Measurements from ENCODE around the gene TBXAS1.

DNA sequence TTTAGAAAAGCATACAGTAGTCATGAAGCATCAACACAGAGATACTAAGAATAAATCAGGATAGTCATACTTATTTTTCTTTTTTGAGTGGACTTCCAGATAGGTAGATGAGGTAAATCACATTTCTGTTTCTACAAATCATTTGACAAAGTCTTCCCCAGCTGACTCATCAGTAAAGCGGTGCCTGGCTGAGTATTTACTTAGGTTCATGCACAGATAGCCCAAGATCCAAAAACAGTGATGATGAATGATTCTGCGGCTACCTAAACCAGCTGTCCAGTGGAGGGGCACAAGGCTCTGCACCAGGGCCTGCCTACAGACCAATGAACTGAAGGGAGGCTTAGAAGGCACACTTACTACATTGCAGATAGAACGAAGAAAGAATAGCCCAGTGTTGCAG is 120.6 kb downstream of the TBXAS1 start:
- TF ChIP-seq, protein P1, sequence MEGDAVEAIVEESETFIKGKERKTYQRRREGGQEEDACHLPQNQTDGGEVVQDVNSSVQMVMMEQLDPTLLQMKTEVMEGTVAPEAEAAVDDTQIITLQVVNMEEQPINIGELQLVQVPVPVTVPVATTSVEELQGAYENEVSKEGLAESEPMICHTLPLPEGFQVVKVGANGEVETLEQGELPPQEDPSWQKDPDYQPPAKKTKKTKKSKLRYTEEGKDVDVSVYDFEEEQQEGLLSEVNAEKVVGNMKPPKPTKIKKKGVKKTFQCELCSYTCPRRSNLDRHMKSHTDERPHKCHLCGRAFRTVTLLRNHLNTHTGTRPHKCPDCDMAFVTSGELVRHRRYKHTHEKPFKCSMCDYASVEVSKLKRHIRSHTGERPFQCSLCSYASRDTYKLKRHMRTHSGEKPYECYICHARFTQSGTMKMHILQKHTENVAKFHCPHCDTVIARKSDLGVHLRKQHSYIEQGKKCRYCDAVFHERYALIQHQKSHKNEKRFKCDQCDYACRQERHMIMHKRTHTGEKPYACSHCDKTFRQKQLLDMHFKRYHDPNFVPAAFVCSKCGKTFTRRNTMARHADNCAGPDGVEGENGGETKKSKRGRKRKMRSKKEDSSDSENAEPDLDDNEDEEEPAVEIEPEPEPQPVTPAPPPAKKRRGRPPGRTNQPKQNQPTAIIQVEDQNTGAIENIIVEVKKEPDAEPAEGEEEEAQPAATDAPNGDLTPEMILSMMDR (IDR thresholded peaks at IDR 0.05) = no peak
- no peak for TF ChIP-seq POLR2AphosphoS5 (IDR thresholded peaks at IDR 0.05)
- TF ChIP-seq POLR2A (IDR thresholded peaks at IDR 0.05) = no peak

Measured in transverse colon (tissue), 4 donors.